K562 treated with DMSO at 1 percent for 12 hours (cell line): Measurements from ENCODE around the gene HOXD13. TPM values are rescaled to one million over a fixed set of nuclear protein-coding genes. Genes with fewer than 3 reads are reported as not detected.

Experiments used
- total RNA-seq: library from RNA; unstranded; fragments of 300-600 nt; gene quantifications from 2 replicates; pipeline ENCODE4 v1.2.3, GENCODE V29; 2022; ENCODE audit not compliant: insufficient read depth

Gene HOXD13
- not detected in 2 replicates for total RNA-seq

GRCh38 chr2:176092270-176093144 lies at the start of gene HOXD13:
Gene HOXD13 (plus strand): TSS chr2:176092721. CDS start chr2:176092891, 170 bp downstream.

DNA sequence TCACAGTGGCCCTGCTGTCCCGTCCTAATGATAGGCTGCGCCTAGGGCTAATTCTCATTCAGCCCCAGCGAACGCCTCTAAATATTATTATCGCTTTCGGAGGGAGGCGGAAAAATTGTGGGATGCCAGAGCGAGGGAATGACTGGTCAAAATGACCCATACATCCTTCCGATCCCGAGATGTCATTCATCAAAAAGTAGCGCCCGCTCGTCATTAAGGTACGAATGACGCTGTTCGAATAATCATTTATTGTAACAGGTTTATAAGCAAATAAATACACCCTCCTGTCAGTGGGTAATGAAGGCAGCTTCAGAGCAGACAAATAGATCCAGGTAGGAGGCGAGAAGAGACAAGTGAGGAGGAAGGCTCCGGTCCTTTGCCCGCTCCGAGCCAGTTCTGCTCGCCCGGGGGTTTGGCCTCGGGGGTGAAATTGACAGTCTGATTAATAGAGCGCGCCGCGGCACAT lies 8.7 kb upstream of the HOXD13 start, which contains the start of gene EVX2:
Gene EVX2, minus strand, starts transcription at position 167 of the 466 bp plus-strand sequence. CDS start 186 bp downstream, outside the sequence.

DNA sequence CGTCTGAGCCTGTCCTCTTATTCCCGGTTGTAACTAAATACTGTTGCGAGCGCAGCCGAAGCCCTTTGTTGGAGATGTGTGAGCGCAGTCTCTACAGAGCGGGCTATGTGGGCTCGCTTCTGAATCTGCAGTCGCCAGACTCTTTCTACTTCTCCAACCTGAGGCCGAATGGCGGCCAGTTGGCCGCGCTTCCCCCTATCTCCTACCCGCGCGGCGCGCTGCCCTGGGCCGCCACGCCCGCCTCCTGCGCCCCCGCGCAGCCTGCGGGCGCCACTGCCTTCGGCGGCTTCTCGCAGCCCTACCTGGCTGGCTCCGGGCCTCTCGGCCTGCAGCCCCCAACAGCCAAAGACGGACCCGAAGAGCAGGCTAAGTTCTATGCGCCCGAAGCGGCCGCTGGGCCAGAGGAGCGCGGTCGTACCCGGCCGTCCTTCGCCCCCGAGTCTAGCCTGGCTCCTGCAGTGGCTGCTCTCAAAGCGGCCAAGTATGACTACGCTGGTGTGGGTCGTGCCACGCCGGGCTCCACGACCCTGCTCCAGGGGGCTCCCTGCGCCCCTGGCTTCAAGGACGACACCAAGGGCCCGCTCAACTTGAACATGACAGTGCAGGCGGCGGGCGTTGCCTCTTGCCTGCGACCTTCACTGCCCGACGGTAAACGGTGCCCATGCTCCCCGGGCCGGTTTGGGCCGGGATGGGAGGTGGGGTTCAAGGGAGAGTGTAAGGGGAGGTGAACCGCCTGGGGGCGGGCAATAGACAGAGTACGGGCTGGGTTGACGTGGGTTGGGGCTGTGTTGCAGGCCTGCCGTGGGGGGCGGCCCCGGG lies 7.4 kb downstream of the HOXD13 start, which contains the start of gene HOXD12:
Gene HOXD12, plus strand, starts transcription at position 68 of the 819 bp plus-strand sequence. Its CDS starts 7 bp downstream, at position 75.

GRCh38 chr2:176106581-176107539 lies 14.3 kb downstream of the HOXD13 start, which contains the start of gene HOXD11:
Gene HOXD11 (plus strand): TSS chr2:176107280. CDS start chr2:176107356, 76 bp downstream.

GRCh38 chr2:176115883-176116813 lies 23.6 kb downstream of the HOXD13 start, which contains the start of gene HOXD10:
Gene HOXD10 (plus strand): TSS chr2:176116778. CDS start chr2:176116834, 56 bp downstream.

GRCh38 chr2:176122683-176123410 lies 30.3 kb downstream of the HOXD13 start, which contains the start of gene HOXD9:
Gene HOXD9 (plus strand): TSS chr2:176122719. CDS start chr2:176122769, 50 bp downstream.

DNA sequence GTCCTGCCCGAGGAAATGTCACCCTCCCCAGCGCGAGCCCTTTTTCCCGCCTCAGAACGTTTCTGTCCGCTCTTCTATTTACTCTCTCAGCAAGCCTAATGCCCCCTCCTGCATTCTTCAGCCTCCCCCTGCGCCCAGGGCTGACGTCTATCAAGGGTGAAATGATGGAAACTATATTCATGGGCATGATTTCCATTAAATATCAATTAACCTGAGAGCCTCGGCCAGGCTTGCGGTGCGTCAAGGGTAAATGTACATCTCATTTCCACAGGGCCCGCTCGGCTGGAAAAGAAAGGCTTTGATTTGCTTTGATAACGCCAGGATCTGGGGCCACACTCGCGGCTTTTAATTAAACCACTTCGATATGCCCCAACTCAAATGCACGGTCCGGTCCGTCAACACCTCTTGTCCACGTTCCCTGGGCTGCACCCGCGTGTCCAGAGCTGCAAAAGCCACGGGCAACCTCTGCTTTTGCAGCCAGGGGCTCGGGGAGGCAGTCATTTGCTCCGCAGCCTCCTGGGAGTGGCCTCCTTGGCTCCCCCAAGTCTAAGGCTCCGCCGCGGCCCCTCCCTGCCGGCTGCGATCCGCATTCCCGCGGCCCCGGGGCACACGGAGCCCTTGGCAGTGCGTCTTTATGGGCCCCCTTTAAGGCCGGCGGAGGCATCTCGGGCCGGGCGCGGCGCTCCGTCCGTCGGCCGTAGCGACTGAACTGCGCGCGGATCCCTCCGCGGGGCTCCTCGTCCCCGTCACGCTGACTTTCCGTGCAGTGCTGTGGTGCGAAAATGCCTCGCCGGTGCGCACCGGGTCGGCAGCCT lies 36.7 kb downstream of the HOXD13 start, which contains the start of gene HOXD8:
Gene HOXD8, plus strand, starts transcription at position 724 of the 815 bp plus-strand sequence. CDS start 662 bp downstream, outside the sequence.

Other genes with a start within 250 kb of the HOXD13 start
- 23.3 and 34.3 TPM in 2 replicates for gene LNPK, start 90.5 kb upstream of the HOXD13 start, total RNA-seq
- not detected in 2 replicates for gene EVX2, start 8.8 kb upstream of the HOXD13 start, total RNA-seq
- gene HOXD12, start 7.1 kb downstream of the HOXD13 start, total RNA-seq: not detected in 2 replicates
- gene HOXD11, start 14.6 kb downstream of the HOXD13 start, total RNA-seq: not detected in 2 replicates
- gene HOXD10, start 24.1 kb downstream of the HOXD13 start, total RNA-seq: not detected in 2 replicates
- not detected in 2 replicates for gene HOXD9, start 30.0 kb downstream of the HOXD13 start, total RNA-seq
- gene HOXD8, start 37.0 kb downstream of the HOXD13 start, total RNA-seq: 0.99 TPM in 1 of 2 replicates, not detected in the other
- gene HOXD4, start 58.8 kb downstream of the HOXD13 start, total RNA-seq: not detected in 2 replicates
- not detected in 2 replicates for gene HOXD3, start 64.6 kb downstream of the HOXD13 start, total RNA-seq
- gene HOXD1, start 95.9 kb downstream of the HOXD13 start, total RNA-seq: not detected in 2 replicates
- 53.2 and 61.2 TPM in 2 replicates for gene MTX2, start 176.7 kb downstream of the HOXD13 start, total RNA-seq